ENCODE data around the gene STAC2.

Gene STAC2

GRCh38 chr17:39209317-39210092 is 16.2 kb downstream of the STAC2 start:
- peak; percentile 85 to 94 (median 90) for DNase-seq

- peak in 1 of 3 donors; percentile 56 for DNase-seq
Observed at GRCh38 chr17:39208893-39209292, 16.9 kb downstream of the STAC2 start.

- peak in 2 of 3 donors; percentile 43 to 64 for DNase-seq
Observed at GRCh38 chr17:39208136-39208535, 17.6 kb downstream of the STAC2 start.

GRCh38 chr17:39205112-39205526 is 20.6 kb downstream of the STAC2 start:
- DNase-seq = no peak

- DNase-seq = no peak
Observed at GRCh38 chr17:39204245-39204644, 21.5 kb downstream of the STAC2 start.

- DNase-seq = peak in 1 of 3 donors; percentile 25
Observed at GRCh38 chr17:39200957-39201510, 24.7 kb downstream of the STAC2 start.

GRCh38 chr17:39200070-39200879 is 25.5 kb downstream of the STAC2 start, which contains the start of gene RPL19:
RPL19 (plus strand) TSS chr17:39200283; CDS start chr17:39200345, 62 bp downstream.
- DNase-seq = peak in 2 of 3 donors; percentile 84 to 91

- peak; percentile 94 to 97 (median 97) for DNase-seq
Observed at GRCh38 chr17:39199820-39200069, 26.0 kb downstream of the STAC2 start.

GRCh38 chr17:39198186-39198566 is 27.6 kb downstream of the STAC2 start:
- peak; percentile 46 to 51 (median 48) for DNase-seq

GRCh38 chr17:39197380-39198185 is 28.2 kb downstream of the STAC2 start, which contains the start of gene CACNB1:
CACNB1 (minus strand) TSS chr17:39197669; CDS start chr17:39197495, 174 bp downstream.
- peak; percentile 29 to 64 (median 32) for DNase-seq

- peak in 1 of 3 donors; percentile 15 for DNase-seq
Observed at GRCh38 chr17:39196808-39197291, 28.9 kb downstream of the STAC2 start.

GRCh38 chr17:39196241-39196807 is 29.4 kb downstream of the STAC2 start:
- no peak for DNase-seq

- DNase-seq = no peak
Observed at GRCh38 chr17:39195568-39196160, 30.1 kb downstream of the STAC2 start.

- DNase-seq = no peak
Observed at GRCh38 chr17:39194985-39195524, 30.7 kb downstream of the STAC2 start.

- peak in 1 of 3 donors; percentile 14 for DNase-seq
Observed at GRCh38 chr17:39194089-39194984, 31.4 kb downstream of the STAC2 start.

- DNase-seq = no peak
Observed at GRCh38 chr17:39193346-39193745, 32.4 kb downstream of the STAC2 start.

GRCh38 chr17:39192901-39193300 is 32.8 kb downstream of the STAC2 start:
- no peak for DNase-seq

GRCh38 chr17:39191750-39192510 is 33.8 kb downstream of the STAC2 start:
- no peak for DNase-seq

GRCh38 chr17:39187152-39187830 is 38.5 kb downstream of the STAC2 start:
- no peak for DNase-seq
